H1 (cell line): ENCODE data around the gene FKBP5. TPM values are rescaled to one million over a fixed set of nuclear protein-coding genes. Genes with fewer than 3 reads are reported as not detected.

Source experiments
- BCL11A ChIP-seq, 2 experiments: IDR thresholded peaks; one replicate each; pipeline ENCODE4 v1.6.1; 2011; ENCODE audit warnings: low read depth in 2 of 2, low read length in 2 of 2, mild to moderate bottlenecking in 2 of 2
- CTBP2 ChIP-seq: IDR thresholded peaks from 2 replicates; pipeline ENCODE4 v1.7.0; 2011; ENCODE audit warnings: borderline replicate concordance, mild to moderate bottlenecking, moderate library complexity, mixed read lengths, low read length; ENCODE audit not compliant: insufficient read depth, insufficient read length
- GABPA ChIP-seq: IDR thresholded peaks from 2 replicates; pipeline ENCODE4 v1.6.1; 2011; ENCODE audit warnings: mild to moderate bottlenecking, low read length, moderate library complexity, borderline replicate concordance; ENCODE audit not compliant: insufficient read depth
- HDAC2 ChIP-seq, 2 experiments: fragments of 300-600 bp in 1 of 2; sonication (generic) in 1 of 2; IDR thresholded peaks; 2 replicates each; pipeline ENCODE4 v1.6.1; 2011 to 2012; ENCODE audit warnings: low read depth in 2 of 2, low read length in 2 of 2, mild to moderate bottlenecking in 2 of 2, moderate library complexity in 2 of 2, borderline replicate concordance in 1 of 2, inconsistent platforms in 1 of 2
- SAP30 ChIP-seq: fragments of 300-600 bp; sonication (generic); IDR thresholded peaks from 2 replicates; pipeline ENCODE4 v1.7.1; 2012; ENCODE audit warnings: low read length, moderate library complexity, mild to moderate bottlenecking, inconsistent platforms; ENCODE audit not compliant: insufficient read depth, insufficient replicate concordance
- SIN3A ChIP-seq, 2 experiments: IDR thresholded peaks in 1 of 2; conservative IDR thresholded peaks in 1 of 2; 2 replicates each; pipeline ENCODE4 v1.6.1; 2011 to 2012; ENCODE audit warnings: low read length in 2 of 2, improper control_type of control experiment in 1 of 2, low read depth in 1 of 2, mild to moderate bottlenecking in 1 of 2
- SIRT6 ChIP-seq: IDR thresholded peaks from one replicate; pipeline ENCODE4 v1.7.1; 2012; ENCODE audit warnings: low read length, inconsistent platforms
- SP4 ChIP-seq: IDR thresholded peaks from 2 replicates; pipeline ENCODE4 v1.6.1; 2012; ENCODE audit warnings: low read length, inconsistent platforms
- polyA plus RNA-seq, 7 experiments: library from polyadenylated mRNA; depleted of rRNA in 3 of 7; stranded (reverse) in 5 of 7; unstranded in 2 of 7; fragments of >200 nt in 5 of 7; fragments of 200-250 nt in 2 of 7; gene quantifications; 1 replicate in 5 of 7; 2 replicates in 1 of 7; 4 replicates in 1 of 7; pipeline versions ENCODE4 v1.2.1 to v1.2.3, GENCODE V29; 2011 to 2013; ENCODE audit warnings: missing spikeins in 2 of 7, mixed read lengths in 2 of 7
- total RNA-seq: library from RNA; stranded (reverse); fragmentation: NEBNext Ultra II Directional; extraction: Animal tissue kit (Norgen Biotek cat#: 25700); gene quantifications from 2 replicates; pipeline ENCODE4 v1.2.1, GENCODE V29; 2021
- TF ChIP-seq, protein P1 (sequence below): fragments of 300-600 bp; sonication (generic); IDR thresholded peaks from 2 replicates; pipeline ENCODE4 v1.7.1; 2012; ENCODE audit warnings: low read length, moderate library complexity, mild to moderate bottlenecking, inconsistent platforms; ENCODE audit not compliant: insufficient replicate concordance

Gene FKBP5
- total and polyA plus RNA-seq, 2 of the 8 experiments (the other 6 are each of a cell fraction or from before 2014, with no cell fraction given), result 14.3 to 40.4 TPM

DNA sequence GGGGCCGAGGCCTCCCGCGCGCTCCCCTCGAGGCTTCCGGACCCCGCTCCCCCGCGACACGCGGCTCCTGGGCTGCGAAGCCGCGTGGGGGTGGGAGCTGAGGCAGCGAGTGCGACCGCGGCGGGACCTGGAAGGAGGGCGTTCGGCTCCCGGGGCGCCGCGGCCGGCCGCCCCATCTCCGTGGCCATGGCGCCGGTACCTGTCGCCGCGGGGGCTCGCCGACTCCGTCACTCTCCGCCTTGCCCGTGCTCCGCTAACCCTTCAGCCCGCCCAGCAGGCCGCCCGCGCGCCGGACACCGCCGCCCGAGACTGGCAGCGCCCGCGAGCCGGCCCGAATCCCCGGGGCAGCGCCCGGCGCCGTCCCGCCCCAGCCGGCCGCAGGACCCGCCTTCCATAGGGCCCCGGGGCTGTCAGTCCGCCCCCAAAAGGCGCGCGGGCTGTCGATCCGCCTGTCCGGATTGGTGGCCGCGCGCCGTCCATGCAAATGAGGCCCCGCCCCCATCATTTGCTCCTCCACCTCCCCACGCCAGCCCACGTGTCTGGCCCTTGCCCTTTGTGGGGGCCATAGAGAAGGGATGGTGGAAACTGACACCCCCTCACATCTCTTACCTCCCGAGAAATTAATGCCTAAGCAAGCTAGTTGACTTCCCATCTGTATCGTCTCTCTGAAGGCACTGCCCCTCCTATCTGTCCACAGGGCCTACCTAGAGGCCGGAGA, at the start of gene FKBP5 (continued):
- TF ChIP-seq, protein P1, sequence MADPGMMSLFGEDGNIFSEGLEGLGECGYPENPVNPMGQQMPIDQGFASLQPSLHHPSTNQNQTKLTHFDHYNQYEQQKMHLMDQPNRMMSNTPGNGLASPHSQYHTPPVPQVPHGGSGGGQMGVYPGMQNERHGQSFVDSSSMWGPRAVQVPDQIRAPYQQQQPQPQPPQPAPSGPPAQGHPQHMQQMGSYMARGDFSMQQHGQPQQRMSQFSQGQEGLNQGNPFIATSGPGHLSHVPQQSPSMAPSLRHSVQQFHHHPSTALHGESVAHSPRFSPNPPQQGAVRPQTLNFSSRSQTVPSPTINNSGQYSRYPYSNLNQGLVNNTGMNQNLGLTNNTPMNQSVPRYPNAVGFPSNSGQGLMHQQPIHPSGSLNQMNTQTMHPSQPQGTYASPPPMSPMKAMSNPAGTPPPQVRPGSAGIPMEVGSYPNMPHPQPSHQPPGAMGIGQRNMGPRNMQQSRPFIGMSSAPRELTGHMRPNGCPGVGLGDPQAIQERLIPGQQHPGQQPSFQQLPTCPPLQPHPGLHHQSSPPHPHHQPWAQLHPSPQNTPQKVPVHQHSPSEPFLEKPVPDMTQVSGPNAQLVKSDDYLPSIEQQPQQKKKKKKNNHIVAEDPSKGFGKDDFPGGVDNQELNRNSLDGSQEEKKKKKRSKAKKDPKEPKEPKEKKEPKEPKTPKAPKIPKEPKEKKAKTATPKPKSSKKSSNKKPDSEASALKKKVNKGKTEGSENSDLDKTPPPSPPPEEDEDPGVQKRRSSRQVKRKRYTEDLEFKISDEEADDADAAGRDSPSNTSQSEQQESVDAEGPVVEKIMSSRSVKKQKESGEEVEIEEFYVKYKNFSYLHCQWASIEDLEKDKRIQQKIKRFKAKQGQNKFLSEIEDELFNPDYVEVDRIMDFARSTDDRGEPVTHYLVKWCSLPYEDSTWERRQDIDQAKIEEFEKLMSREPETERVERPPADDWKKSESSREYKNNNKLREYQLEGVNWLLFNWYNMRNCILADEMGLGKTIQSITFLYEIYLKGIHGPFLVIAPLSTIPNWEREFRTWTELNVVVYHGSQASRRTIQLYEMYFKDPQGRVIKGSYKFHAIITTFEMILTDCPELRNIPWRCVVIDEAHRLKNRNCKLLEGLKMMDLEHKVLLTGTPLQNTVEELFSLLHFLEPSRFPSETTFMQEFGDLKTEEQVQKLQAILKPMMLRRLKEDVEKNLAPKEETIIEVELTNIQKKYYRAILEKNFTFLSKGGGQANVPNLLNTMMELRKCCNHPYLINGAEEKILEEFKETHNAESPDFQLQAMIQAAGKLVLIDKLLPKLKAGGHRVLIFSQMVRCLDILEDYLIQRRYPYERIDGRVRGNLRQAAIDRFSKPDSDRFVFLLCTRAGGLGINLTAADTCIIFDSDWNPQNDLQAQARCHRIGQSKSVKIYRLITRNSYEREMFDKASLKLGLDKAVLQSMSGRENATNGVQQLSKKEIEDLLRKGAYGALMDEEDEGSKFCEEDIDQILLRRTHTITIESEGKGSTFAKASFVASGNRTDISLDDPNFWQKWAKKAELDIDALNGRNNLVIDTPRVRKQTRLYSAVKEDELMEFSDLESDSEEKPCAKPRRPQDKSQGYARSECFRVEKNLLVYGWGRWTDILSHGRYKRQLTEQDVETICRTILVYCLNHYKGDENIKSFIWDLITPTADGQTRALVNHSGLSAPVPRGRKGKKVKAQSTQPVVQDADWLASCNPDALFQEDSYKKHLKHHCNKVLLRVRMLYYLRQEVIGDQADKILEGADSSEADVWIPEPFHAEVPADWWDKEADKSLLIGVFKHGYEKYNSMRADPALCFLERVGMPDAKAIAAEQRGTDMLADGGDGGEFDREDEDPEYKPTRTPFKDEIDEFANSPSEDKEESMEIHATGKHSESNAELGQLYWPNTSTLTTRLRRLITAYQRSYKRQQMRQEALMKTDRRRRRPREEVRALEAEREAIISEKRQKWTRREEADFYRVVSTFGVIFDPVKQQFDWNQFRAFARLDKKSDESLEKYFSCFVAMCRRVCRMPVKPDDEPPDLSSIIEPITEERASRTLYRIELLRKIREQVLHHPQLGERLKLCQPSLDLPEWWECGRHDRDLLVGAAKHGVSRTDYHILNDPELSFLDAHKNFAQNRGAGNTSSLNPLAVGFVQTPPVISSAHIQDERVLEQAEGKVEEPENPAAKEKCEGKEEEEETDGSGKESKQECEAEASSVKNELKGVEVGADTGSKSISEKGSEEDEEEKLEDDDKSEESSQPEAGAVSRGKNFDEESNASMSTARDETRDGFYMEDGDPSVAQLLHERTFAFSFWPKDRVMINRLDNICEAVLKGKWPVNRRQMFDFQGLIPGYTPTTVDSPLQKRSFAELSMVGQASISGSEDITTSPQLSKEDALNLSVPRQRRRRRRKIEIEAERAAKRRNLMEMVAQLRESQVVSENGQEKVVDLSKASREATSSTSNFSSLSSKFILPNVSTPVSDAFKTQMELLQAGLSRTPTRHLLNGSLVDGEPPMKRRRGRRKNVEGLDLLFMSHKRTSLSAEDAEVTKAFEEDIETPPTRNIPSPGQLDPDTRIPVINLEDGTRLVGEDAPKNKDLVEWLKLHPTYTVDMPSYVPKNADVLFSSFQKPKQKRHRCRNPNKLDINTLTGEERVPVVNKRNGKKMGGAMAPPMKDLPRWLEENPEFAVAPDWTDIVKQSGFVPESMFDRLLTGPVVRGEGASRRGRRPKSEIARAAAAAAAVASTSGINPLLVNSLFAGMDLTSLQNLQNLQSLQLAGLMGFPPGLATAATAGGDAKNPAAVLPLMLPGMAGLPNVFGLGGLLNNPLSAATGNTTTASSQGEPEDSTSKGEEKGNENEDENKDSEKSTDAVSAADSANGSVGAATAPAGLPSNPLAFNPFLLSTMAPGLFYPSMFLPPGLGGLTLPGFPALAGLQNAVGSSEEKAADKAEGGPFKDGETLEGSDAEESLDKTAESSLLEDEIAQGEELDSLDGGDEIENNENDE, result no peak
- no peak for TF ChIP-seq GABPA
- no peak for TF ChIP-seq SAP30
- no peak for TF ChIP-seq BCL11A (IDR thresholded peaks at IDR 0.05; ENCODE audit: low read depth in 2 of 2, low read length in 2 of 2)
- TF ChIP-seq SIRT6, result no peak
- TF ChIP-seq HDAC2 (IDR thresholded peaks at IDR 0.05; ENCODE audit: borderline replicate concordance in 1 of 2, low read depth in 2 of 2, low read length in 2 of 2), result no peak
- 0 out of 4 replicates have a peak, but pooled peaks of 1 of the 2 experiments have one; percentile 6 for TF ChIP-seq SIN3A (conservative IDR thresholded peaks at IDR 0.05 in 1 of 2, IDR thresholded peaks at IDR 0.05 in 1 of 2; ENCODE audit: low read depth in 1 of 2, low read length in 2 of 2)
- 0 out of 2 replicates have a peak, but pooled peaks have one; percentile 39 for TF ChIP-seq SP4
- TF ChIP-seq CTBP2, result no peak
